SK-N-MC (cell line): ENCODE data around the gene SYDE1.
"Not testable (repeated sequence)": the region's sequence is repeated elsewhere in the genome, so short reads cannot be mapped to it uniquely, and the experiment has no call there.

ENCODE experiments used
- DNase-seq: peaks from one replicate; pipeline ENCODE4 v3.0.0-alpha.2; 2011; ENCODE audit warnings: low read depth, low spot score
- H3K27ac ChIP-seq: fragments of 200-600 bp; sonication (generic); 2 replicates; pipeline ENCODE4 v1.5.1; 2016; ENCODE audit warnings: mixed run types
- H3K36me3 ChIP-seq: fragments of 200-600 bp; sonication (generic); 2 replicates; pipeline ENCODE4 v1.6.1; 2017; ENCODE audit warnings: antibody characterized with exemption, low read length, mixed read lengths; ENCODE audit not compliant: insufficient read depth
- H3K4me3 ChIP-seq: fragments of 200-600 bp; sonication (generic); 2 replicates; pipeline ENCODE4 v1.5.1; 2016
- H3K9ac ChIP-seq: fragments of 200-600 bp; sonication (generic); 2 replicates; pipeline ENCODE4 v1.8.0; 2017; ENCODE audit warnings: mixed run types, mixed read lengths; ENCODE audit not compliant: insufficient read length
- H3K9me3 ChIP-seq: fragments of 200-600 bp; sonication (generic); 2 replicates; pipeline ENCODE4 v1.6.1; 2017; ENCODE audit warnings: low read depth, mild to moderate bottlenecking, antibody characterized with exemption, low read length, moderate library complexity, mixed read lengths
- EZH2 ChIP-seq: fragments of 200-600 bp; sonication (generic); IDR thresholded peaks from one replicate; pipeline ENCODE4 v1.6.1; 2017; ENCODE audit warnings: antibody characterized with exemption
- FOXP2 ChIP-seq: optimal IDR thresholded peaks from 2 replicates; pipeline ENCODE3; 2011; ENCODE audit warnings: mild to moderate bottlenecking, moderate library complexity; ENCODE audit not compliant: insufficient read depth; ENCODE audit errors: extremely low read length, control extremely low read depth
- POLR2AphosphoS5 ChIP-seq: IDR thresholded peaks from 2 replicates; pipeline ENCODE4 v1.6.1; 2012; ENCODE audit warnings: mild to moderate bottlenecking, low read depth, low read length, borderline replicate concordance

The SYDE1 gene

DNA sequence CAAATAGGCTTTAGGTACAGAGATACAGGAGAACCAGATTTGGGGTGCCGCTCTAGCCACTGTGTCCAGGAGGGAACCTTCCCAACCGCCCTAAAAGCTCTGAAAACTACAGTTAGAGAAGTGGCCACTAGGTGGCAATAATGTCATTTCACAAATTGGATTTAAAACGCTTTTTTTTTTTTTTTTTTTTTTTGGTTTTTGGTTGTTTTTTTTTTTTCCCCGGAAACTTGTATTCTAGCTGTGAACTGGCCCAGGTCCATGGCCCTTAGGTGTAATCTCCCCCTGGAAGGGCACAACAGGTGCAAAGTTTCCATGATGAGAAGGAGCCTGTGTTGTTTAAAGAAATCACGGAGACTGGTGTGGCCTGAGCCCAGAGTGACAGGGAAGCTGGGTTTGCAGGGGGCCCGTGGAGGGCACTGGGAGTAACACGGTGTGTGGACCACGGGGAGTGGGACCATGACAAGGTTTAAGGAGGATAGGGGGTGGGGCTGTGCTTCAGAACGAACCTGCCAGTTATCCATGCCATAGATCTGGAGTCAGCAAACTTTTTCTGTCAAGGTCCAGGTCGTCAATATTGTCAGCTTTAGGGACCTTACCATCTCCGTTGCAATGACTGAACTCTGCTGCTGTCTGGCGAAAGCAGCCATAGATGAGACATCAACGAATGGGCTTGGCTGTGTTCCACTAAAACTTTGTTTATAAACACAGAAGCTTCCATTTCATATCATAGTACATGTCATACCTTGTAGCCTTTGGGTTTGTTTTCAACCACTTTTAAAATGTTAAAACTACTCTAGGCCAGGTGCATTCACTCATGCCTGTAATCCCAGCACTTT, 15.1 kb upstream of the SYDE1 start:
- no peak overlapping the region for H3K27ac ChIP-seq
- peak; percentile 37 for DNase-seq
- no peaks in the 10 kb centered on the region for H3K36me3 ChIP-seq
- H3K9ac ChIP-seq, result no peak overlapping the region
- H3K4me3 ChIP-seq, result no peak overlapping the region
- H3K9me3 ChIP-seq, result no peaks in the 10 kb centered on the region
- TF ChIP-seq FOXP2 (no peak), POLR2AphosphoS5 (no peak), EZH2 (no peak)

DNA sequence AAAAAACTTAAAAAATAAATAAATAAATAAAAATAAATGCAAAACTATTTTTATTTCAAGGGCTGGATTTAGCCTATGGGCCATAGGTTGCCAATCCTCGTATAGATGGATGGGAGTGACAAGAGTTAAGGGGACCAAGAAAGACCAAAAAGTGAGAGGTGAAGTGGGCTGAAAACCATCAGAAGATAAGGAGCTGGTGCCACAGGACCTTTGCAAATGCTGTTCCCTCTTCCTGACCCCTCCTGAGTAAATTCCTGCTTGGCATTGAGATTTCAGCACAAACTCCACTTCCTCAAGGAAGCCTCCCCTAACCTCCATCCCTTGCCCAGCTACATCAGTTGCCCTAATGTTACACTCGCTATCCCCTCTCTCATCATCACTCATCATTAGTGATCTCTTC, 14.2 kb upstream of the SYDE1 start:
- Histone ChIP-seq H3K9ac (no peak overlapping the region), H3K36me3 (no peaks in the 10 kb centered on the region), H3K27ac (no peak overlapping the region), H3K4me3 (no peak overlapping the region), H3K9me3 (no peaks in the 10 kb centered on the region)
- no peak for DNase-seq
- no peak for TF ChIP-seq POLR2AphosphoS5
- no peak for TF ChIP-seq EZH2
- no peak for TF ChIP-seq FOXP2

DNA sequence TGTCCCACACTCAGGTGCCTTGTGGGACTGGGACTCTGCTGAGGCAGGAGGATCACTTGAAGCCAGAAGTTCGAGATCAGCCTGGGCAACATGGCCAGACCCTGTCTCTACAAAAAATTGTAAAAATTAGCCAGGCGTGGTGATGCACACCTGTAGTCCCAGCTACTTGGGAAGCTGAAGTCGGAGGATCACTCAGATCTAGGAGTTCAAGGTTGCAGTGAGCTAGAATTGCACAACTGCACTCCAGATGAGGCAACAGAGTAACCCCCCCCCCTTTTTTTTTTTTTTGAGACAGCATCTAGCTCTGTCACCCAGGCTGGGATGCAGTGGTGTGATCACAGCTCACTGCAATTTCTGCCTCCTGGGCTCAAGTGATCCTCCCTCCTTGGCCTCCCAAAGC, 11.0 kb upstream of the SYDE1 start:
- no peak overlapping the region for H3K4me3 ChIP-seq
- no peaks in the 10 kb centered on the region for H3K36me3 ChIP-seq
- H3K9ac ChIP-seq, result no peak overlapping the region
- no peak for DNase-seq
- no peaks in the 10 kb centered on the region for H3K9me3 ChIP-seq
- TF ChIP-seq POLR2AphosphoS5, result no peak
- TF ChIP-seq EZH2, result no peak
- TF ChIP-seq FOXP2, result no peak
- no peak overlapping the region for H3K27ac ChIP-seq

DNA sequence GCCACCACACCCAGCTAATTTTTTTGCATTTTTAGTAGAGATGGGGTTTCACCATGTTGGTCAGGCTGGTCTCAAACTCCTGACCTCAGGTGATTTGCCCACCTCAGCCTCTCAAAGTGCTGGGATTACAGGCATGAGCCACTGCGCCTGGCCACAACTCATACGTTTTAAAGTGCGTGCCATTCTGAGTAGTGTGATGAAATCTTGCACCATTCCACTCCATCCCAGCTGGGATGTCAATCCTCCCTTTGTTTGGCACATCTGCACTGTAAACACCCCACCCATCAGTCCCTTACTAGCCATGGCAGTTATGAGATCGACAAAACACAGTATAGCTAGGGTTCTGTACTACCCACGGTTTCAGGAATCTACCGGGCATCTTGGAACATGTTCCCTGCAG, 9.2 kb upstream of the SYDE1 start:
- not testable (repeated sequence) for H3K36me3 ChIP-seq, H3K27ac ChIP-seq, H3K9me3 ChIP-seq, H3K9ac ChIP-seq, DNase-seq, H3K4me3 ChIP-seq

DNA sequence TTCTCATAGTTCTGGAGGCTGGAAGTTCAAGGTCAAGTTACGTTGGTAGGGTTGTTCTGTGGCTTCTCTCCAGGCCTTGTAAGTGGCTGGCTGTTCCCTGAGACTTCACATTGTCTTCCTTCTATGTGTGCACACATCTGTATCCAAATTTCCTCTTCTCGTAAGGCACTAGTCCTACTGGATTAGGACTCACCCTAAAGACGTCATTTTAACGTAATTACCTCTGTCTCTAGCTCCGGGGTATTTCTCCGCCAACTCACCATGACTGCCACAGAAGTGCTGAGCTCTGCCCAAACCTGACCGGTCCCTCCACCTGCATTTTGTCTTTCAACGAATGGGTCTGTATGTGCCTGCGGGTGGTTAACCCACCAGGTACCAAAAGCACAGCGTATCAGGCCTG, 8.7 kb upstream of the SYDE1 start:
- H3K27ac ChIP-seq, result no peak overlapping the region
- no peaks in the 10 kb centered on the region for H3K36me3 ChIP-seq
- no peaks in the 10 kb centered on the region for H3K9me3 ChIP-seq
- TF ChIP-seq FOXP2 (no peak), POLR2AphosphoS5 (no peak), EZH2 (no peak)
- DNase-seq, result no peak
- H3K9ac ChIP-seq, result no peak overlapping the region
- no peak overlapping the region for H3K4me3 ChIP-seq

DNA sequence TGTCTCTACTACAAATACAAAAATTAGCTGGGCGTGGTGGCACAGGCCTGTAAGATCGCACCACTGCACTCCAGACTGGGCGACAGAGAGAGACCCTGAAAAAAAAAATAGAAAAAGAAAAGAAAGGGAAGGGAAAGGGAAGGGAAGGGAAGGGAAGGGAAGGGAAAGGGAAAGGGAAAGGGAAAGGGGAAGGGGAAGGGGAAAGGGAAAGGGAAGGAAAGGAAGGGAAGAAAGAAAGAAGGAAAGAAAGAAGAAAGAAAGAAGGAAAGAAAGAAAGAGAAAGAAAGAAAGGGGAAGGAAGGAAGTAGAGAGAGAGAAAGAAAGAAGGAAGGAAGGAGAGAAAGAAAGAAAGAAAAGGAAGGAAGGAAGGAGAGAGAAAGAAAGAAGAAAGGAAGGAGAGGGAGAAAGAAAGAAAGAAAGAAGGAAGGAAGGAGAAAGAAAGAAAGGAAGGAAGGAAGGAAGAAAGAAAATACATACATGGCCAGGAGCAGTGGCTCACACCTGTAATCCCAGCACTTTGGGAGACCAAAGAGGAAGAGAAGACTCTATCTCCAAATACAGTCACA, 8.1 kb upstream of the SYDE1 start:
- no peak for DNase-seq
- H3K27ac ChIP-seq, result no peak overlapping the region
- H3K36me3 ChIP-seq, result no peaks in the 10 kb centered on the region
- H3K9ac ChIP-seq, result no peak overlapping the region
- TF ChIP-seq FOXP2 (no peak), POLR2AphosphoS5 (no peak), EZH2 (no peak)
- H3K4me3 ChIP-seq, result no peak overlapping the region
- H3K9me3 ChIP-seq, result no peaks in the 10 kb centered on the region

DNA sequence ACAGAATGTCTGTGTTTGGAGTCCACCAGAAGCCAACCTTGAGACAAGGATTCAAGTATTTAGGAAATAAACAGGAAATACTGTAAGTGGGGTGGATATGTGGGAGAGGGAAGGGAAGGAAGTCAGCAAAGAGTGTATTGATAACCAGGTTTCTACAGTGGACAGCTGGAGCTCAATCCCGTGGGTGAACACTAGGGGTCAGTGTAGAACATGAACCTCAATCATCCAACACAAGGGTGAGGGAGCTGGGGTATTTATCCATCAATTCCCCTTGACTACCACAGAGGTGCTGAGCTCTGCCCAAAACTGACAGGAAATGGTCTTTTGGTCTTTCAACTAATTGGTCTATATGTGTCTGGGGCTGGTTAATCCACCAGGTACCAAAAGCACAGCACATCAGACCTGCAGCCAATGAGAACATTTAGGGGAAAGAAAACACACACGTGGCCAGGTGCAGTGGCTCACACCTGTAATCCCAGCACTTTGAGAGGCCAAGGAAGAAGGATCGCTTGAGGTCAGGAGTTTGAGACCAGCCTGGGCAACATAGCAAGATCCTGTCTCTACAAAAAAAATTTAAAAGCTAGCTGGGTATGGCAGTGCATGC, 5.6 kb upstream of the SYDE1 start:
- no peak for TF ChIP-seq FOXP2
- no peak for TF ChIP-seq EZH2
- no peak for TF ChIP-seq POLR2AphosphoS5
- H3K9me3 ChIP-seq, result no peaks in the 10 kb centered on the region
- DNase-seq, result peak; percentile 28
- no peak overlapping the region for H3K9ac ChIP-seq
- no peaks in the 10 kb centered on the region for H3K36me3 ChIP-seq
- H3K4me3 ChIP-seq, result no peak overlapping the region
- H3K27ac ChIP-seq, result no peak overlapping the region

DNA sequence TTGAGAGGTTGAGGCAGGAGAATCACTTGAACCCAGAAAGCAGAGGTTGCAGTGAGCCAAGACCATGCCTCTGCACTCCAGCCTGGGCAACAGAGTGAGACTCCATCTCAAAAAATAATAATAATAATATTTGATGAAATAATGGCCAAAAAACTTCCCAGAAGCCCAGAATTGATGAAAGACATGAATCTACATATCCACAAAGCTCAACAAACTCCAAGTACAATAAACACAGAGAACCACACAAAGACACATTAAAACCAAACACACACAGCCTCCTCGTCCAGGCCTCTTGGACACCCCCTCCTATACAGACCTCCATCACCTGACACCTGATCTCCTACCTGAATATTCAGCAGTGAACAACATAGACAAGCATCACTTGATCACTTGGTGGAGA, 3.2 kb upstream of the SYDE1 start:
- no peak overlapping the region for H3K9ac ChIP-seq
- no peaks in the 10 kb centered on the region for H3K9me3 ChIP-seq
- no peaks in the 10 kb centered on the region for H3K36me3 ChIP-seq
- H3K27ac ChIP-seq, result no peak overlapping the region
- DNase-seq, result no peak
- TF ChIP-seq EZH2, result no peak
- H3K4me3 ChIP-seq, result no peak overlapping the region

DNA sequence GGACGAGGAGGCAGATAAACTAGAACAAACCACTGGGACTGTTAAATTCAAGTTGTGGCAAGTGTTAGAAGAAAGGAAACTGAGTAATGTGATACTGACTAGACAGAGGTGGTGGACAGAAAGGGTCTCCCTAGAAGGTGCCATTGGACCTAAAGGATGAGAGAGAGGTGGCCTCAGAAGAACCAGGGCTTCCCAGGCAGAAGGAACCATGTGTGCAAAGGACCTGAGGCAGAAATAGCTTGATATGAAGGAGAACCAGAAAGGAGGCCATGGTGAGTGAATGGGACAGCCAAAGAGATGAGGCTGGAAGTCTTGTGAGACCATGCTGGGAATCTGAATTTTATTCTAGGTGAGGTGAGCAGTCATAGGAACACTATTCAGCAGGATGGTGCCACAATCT, 2.8 kb upstream of the SYDE1 start:
- no peak overlapping the region for H3K9ac ChIP-seq
- H3K4me3 ChIP-seq, result no peak overlapping the region
- TF ChIP-seq POLR2AphosphoS5, result no peak
- no peak for TF ChIP-seq EZH2
- no peak for TF ChIP-seq FOXP2
- no peaks in the 10 kb centered on the region for H3K36me3 ChIP-seq
- H3K27ac ChIP-seq, result no peak overlapping the region
- DNase-seq, result no peak
- no peaks in the 10 kb centered on the region for H3K9me3 ChIP-seq
